ENCODE results near the gene SIVA1. TPM values are rescaled to one million over a fixed set of nuclear protein-coding genes. Genes with fewer than 3 reads are reported as not detected.

The SIVA1 gene
- polyA plus RNA-seq, 1 of the 3 experiments (the other 2 are of a cell fraction) = 137 TPM

- TF ChIP-seq CHD2 (IDR thresholded peaks at IDR 0.05; ENCODE audit: low read length, partially characterized antibody) = no peak
- no peak for TF ChIP-seq ELF1 (IDR thresholded peaks at IDR 0.05)
- TF ChIP-seq GATA2 (CRISPR knock-in tag; IDR thresholded peaks at IDR 0.05) = no peak
- no peak for TF ChIP-seq EZH2phosphoT487 (IDR thresholded peaks at IDR 0.05; ENCODE audit: borderline replicate concordance, low read depth)
- TF ChIP-seq EP300 (IDR thresholded peaks at IDR 0.05; ENCODE audit: borderline replicate concordance in 1 of 2, low read depth in 1 of 2, low read length in 1 of 2) = no peak
Measured at GRCh38 chr14:104743461-104744380, 9.2 kb upstream of the SIVA1 start (continued).

DNA sequence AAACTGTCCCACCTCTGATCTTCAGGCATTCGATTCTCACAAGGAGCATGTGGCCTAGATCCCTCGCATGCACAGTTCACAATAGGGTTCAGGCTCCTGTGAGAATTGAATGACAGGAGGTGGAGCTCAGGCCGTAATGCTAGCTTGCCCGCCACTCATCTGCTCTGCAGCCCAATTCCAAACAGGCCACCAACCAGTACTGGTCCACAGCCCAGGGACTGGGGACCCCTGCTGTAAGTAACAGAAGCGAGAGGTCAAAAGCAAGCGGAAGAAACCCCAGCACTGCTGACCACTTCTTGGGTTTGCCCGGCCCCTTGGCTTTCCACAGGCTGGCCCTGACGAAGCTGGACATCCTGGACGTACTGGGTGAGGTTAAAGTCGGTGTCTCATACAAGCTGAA is 8.5 kb upstream of the SIVA1 start:
- H4K20me1 ChIP-seq (ENCODE audit: insufficient read depth) = no peaks in the 10 kb centered on the region
- no peak overlapping the region for H3K4me3 ChIP-seq (ENCODE audit: low read depth in 2 of 2, low read length in 1 of 2)
- H3K27ac ChIP-seq (ENCODE audit: low read depth in 2 of 2, low read length in 1 of 2) = no peak overlapping the region
- TF ChIP-seq TCF12 (IDR thresholded peaks at IDR 0.05) (no peak), POLR2AphosphoS5 (IDR thresholded peaks at IDR 0.05; ENCODE audit: low read depth, low read length) (no peak), EZH2phosphoT487 (IDR thresholded peaks at IDR 0.05; ENCODE audit: borderline replicate concordance, low read depth) (no peak), SMC3 (IDR thresholded peaks at IDR 0.05; ENCODE audit: low read depth, low read length) (no peak), NFIC (IDR thresholded peaks at IDR 0.05; ENCODE audit: borderline replicate concordance) (no peak), CTCF (IDR thresholded peaks at IDR 0.05) (no peak), CHD2 (IDR thresholded peaks at IDR 0.05; ENCODE audit: low read length, partially characterized antibody) (no peak), MEF2A (IDR thresholded peaks at IDR 0.05; ENCODE audit: borderline replicate concordance, low read depth) (no peak), RXRA (IDR thresholded peaks at IDR 0.05; ENCODE audit: borderline replicate concordance, low read depth) (no peak), MAX (IDR thresholded peaks at IDR 0.05; ENCODE audit: low read depth) (no peak), GABPA (IDR thresholded peaks at IDR 0.05; ENCODE audit: low read depth) (no peak), YY1 (IDR thresholded peaks at IDR 0.05; ENCODE audit: low read depth) (no peak), RCOR1 (IDR thresholded peaks at IDR 0.05; ENCODE audit: low read length) (no peak), NRF1 (IDR thresholded peaks at IDR 0.05; ENCODE audit: low read depth, low read length) (no peak)
- TF ChIP-seq, protein P1, sequence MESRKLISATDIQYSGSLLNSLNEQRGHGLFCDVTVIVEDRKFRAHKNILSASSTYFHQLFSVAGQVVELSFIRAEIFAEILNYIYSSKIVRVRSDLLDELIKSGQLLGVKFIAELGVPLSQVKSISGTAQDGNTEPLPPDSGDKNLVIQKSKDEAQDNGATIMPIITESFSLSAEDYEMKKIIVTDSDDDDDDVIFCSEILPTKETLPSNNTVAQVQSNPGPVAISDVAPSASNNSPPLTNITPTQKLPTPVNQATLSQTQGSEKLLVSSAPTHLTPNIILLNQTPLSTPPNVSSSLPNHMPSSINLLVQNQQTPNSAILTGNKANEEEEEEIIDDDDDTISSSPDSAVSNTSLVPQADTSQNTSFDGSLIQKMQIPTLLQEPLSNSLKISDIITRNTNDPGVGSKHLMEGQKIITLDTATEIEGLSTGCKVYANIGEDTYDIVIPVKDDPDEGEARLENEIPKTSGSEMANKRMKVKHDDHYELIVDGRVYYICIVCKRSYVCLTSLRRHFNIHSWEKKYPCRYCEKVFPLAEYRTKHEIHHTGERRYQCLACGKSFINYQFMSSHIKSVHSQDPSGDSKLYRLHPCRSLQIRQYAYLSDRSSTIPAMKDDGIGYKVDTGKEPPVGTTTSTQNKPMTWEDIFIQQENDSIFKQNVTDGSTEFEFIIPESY (IDR thresholded peaks at IDR 0.05; ENCODE audit: borderline replicate concordance, low read depth) = no peak
- TF ChIP-seq, protein P2, sequence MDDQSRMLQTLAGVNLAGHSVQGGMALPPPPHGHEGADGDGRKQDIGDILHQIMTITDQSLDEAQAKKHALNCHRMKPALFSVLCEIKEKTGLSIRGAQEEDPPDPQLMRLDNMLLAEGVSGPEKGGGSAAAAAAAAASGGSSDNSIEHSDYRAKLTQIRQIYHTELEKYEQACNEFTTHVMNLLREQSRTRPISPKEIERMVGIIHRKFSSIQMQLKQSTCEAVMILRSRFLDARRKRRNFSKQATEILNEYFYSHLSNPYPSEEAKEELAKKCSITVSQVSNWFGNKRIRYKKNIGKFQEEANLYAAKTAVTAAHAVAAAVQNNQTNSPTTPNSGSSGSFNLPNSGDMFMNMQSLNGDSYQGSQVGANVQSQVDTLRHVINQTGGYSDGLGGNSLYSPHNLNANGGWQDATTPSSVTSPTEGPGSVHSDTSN (IDR thresholded peaks at IDR 0.05) = no peak
- H3K4me2 ChIP-seq = no peak overlapping the region
- no peaks in the 10 kb centered on the region for H3K9me3 ChIP-seq
- POLR2A ChIA-PET = no interaction called here
- 90% methylated on average over 7 of the region's 10 CpGs for WGBS (ENCODE audit: low lambda C conversion rate)
- no peaks in the 10 kb centered on the region for H3K79me2 ChIP-seq (ENCODE audit: insufficient read depth)
- H3K36me3 ChIP-seq (replicated peaks in 1 of 2; ENCODE audit: control insufficient read depth in 1 of 2, insufficient read depth in 2 of 2, low read length in 1 of 2) = peaks cover 0 to 5% of the 10 kb centered on the region in 2 experiments
- H2AFZ ChIP-seq (ENCODE audit: low read depth) = no peak overlapping the region
- no peaks in the 10 kb centered on the region for H3K27me3 ChIP-seq (ENCODE audit: insufficient read depth)
- H3K9me2 ChIP-seq = no peaks in the 10 kb centered on the region
- H3K4me1 ChIP-seq (ENCODE audit: control insufficient read depth in 1 of 2, insufficient read depth in 2 of 2, low read depth in 1 of 2, low read length in 1 of 2) = no peaks in the 10 kb centered on the region; a peak in 1 of 4 replicates
- no peak overlapping the region for H3K9ac ChIP-seq
- H3F3A ChIP-seq (replicated peaks; ENCODE audit: insufficient read depth) = no peaks in the 10 kb centered on the region
- DNase-seq = no peak
- CTCF ChIA-PET = no interaction called here
